Activated CD4-positive, alpha-beta T cell treated with anti-CD3 and anti-CD28 coated beads, Interleukin-2, amount 50 U/mL, for 1 hour (primary cell): ENCODE results near the gene ANO3.
"Not testable (repeated sequence)": the region's sequence is repeated elsewhere in the genome, so short reads cannot be mapped to it uniquely, and the experiment has no call there.

Experiments
- DNase-seq: peaks from one replicate; pipeline ENCODE4 v3.0.0-alpha.2; 2020

ANO3 gene

DNA sequence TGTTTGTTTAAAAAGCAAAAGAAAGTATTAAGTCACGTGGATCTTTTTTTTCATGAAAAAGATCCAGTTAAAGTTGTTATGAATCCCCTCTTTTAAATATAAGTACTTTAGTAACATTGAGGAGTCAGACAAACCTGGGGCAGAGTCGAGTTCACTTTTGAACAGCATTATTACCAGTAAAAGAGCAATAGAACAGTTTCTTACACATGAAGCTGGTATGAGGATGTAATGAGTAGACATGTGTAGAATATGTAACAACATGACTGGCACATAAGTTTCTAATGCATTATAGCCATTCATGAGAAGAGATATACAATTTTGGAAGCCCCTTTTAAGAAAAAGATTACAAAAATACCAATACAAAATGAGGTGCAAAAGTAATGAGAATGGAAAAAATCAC lies 247.8 kb downstream of the ANO3 start:
- DNase-seq, result no peak

DNA sequence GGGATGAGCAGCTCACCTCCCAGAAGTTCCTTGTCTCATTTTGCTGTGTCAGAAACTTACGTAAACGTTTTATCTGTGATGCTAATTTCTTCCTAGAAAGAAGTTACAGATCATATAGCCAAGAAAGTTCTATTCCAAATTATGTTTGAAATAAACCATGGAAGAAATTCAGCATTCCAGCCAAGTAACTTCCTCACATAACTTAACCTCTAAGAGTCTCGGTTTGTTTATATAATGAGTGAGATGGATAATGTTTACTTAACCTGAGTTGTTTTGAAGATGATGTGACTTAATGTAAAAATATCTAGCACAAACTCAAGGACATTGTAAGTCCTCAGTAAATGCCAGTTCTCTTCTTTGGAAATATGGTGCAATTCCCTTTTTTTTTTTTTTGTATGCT lies 249.0 kb downstream of the ANO3 start:
- DNase-seq, result no peak

- DNase-seq, result no peak
These were observed 251.6 kb downstream of the ANO3 start for GRCh38 chr11:26583550-26583949.

DNA sequence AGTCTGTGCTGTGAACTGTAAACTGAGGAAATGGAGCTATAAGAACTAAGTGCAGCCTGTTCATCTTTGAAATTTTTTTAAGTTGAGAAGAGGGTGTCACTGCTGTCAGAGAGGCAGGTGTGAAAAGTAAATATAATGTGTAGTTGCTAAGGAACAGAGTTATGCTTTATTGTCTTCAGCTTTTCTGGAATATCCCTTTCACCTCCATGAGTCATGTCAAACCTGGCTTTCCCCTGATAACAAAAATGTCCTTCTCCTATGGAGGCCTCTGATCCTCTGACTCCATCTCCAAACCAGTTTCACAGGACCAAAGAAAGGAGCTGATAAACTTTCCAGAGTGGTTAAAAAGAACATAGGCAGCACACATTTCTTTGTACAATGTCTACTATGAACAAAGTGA lies 252.9 kb downstream of the ANO3 start:
- DNase-seq, result no peak

- DNase-seq, result no peak
These were observed 255.1 kb downstream of the ANO3 start for GRCh38 chr11:26587073-26587472.

GRCh38 chr11:26593691-26594090 lies 261.8 kb downstream of the ANO3 start:
- DNase-seq, result no peak

DNA sequence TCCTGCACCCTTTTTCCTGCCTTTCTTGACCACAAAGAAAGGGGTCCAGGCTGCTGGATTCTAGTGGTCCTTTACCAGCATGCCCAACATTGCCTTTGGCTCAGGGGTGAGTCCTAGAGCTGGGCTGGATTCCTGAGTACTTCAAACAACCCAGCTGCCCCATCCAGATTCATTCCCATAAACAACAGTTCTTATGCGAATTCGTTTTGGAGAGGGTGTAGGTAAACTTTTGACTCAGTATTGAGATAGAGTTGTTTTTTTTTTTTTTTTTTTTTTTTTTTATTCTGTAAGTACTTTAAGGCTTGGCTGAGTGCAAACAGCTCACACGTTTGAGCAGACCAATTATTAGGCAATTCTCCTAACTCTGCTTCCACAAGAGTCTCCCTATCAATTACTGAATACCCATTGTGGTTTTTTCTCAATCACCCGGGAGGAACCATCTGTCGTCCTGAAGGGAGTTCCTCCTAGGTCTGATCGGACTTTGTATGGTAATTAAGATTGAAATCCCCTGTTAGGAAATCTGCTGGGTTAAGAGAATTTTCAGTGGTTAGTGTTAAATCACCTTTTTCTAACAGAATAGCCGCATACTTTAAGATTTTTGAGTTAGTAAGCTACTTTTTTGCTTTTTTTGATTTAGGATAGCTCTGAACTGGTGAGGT lies 263.4 kb downstream of the ANO3 start:
- DNase-seq, result not testable (repeated sequence)

GRCh38 chr11:26597049-26597689 lies 265.2 kb downstream of the ANO3 start:
- DNase-seq, result not testable (repeated sequence)

GRCh38 chr11:26597899-26598298 lies 266.0 kb downstream of the ANO3 start:
- no peak for DNase-seq

GRCh38 chr11:26599425-26599824 lies 267.5 kb downstream of the ANO3 start:
- no peak for DNase-seq

- no peak for DNase-seq
These were observed 268.0 kb downstream of the ANO3 start for GRCh38 chr11:26599876-26600434.

DNA sequence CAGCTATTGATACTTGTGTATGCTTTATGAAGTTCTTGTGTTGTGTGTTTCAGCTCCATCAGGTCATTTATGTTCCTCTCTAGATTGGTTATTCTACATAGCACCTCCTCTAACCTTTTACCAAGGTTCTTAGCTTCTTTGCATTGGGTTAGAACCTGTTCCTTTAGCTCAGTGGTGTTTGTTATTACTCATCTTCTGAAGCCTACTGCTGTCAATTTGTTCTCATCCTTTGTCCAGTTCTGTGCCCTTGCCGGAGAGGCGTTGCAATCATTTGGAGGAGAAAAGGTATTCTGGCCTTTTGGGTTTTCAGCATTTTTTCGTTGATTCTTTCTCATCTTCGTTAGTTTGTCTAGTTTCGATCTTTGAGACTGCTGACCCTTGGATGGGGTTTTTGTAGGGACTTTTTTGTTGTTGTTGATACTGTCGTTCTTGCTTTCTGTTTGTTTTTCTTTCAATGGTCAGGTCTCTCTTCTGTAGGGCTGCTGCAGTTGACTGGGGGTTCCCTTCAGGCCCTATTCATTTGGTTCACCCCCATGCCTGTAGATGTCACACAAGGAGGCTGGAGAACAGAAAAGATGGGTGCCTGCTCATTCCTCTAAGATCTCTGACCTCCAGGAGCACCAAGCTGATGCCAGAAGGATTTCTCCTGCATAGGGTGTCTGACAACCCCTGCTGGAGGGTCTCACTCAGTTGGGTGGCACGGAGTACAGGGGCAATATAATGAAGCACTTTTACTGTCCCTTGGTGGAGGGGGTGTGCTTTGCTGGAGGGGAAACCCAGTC lies 276.0 kb downstream of the ANO3 start:
- DNase-seq, result no peak

GRCh38 chr11:26608507-26609146 lies 276.7 kb downstream of the ANO3 start:
- no peak for DNase-seq

DNA sequence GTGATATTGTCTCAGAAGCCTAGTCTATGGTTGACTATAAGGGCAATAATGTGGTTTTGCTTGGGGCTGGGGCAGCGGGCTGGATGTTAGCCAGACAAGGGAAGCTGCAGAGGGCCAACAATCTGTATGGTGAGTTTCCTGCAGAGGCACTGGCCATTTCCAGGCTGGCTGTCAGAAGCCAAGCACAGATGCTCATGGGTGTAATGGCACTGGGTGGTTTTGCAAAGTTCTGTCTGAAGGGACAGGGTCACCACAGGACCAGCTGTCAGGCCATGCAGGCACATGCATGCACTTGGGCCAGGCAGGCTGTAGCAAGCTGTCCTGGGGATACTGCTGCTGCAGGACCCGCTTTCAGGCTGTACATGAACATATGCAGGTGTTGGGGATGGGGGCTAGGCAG lies 281.8 kb downstream of the ANO3 start:
- DNase-seq, result no peak

DNA sequence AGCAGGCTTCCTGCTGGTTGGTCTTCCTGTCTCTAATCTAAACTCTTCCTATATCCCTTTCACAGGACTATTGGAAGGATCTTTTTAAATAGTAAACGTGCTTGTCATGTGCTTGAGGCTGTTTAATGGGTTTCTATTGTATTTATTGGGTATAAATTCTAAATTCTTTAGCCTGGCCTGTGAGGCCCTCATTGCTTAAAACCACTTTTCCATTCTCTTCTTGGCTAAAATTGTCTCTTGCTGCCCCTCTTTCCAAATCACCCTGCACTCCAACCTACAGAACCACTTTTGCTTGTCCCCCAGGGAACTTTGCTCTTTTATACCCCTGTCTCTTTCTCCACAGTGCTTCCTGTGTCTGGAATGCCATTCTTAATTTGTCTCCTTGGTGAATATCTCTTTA lies 286.5 kb downstream of the ANO3 start:
- DNase-seq, result no peak

DNA sequence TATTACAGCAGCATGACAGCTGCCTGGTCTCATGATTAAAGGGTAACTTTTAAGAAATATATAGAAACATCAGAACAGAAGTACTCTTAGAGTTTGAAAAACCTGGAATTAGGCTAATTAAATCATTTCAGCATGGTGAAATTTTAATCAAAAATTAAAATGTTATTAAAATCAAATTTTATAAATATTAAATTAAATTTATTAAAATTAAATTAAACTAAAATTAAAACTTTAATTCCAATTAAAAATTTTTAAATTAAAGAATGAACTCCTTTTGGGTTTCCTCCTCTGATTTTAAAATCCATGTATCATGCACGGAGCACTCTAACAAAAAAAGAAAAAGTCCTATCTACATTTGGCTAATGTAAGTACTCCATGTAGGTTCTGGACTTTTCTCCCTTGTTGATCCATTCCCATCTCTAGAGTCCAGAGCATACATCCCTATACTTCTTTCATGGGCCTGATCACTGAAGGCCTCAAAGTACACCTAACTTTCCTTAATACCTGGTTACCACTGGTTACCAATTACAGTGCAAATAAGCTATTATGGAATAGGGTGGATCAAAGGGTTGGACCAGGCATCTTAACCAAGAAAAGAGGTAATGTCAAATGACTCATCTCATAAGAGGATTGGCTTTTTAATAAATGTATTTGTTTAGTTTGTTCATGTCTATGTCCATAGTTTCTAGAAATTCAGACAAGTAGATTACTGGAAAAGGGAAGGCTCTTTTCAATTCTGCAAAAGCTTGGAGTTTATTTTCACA lies 288.5 kb downstream of the ANO3 start:
- no peak for DNase-seq

GRCh38 chr11:26621132-26621531 lies 289.2 kb downstream of the ANO3 start:
- DNase-seq, result no peak

GRCh38 chr11:26622181-26622580 lies 290.3 kb downstream of the ANO3 start:
- no peak for DNase-seq

DNA sequence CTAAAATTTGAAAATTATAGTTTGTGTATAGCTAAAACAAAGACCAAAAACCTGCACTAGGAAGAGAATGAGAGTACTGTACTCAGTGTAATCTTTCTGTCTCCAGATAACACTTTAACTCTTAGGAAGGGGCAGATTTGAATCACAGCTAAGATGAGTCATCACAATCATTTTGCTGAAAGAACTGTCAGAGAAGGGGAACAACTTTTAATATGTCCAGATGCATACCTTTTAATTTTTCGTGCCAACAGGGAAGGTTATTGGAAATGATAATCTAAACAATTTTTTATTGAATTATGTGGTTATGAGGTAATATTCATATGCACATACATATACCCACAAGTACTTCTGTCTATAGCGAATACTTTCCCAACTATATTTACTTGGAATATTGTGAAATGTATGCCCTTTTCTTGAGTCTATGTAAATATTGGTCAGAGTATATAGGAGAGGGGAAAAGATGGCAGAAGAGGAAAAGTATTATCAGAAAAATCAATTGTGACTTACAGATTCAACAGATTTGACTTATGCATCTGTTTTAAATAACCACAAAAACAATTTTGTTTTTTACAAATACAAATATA lies 291.2 kb downstream of the ANO3 start:
- no peak for DNase-seq

DNA sequence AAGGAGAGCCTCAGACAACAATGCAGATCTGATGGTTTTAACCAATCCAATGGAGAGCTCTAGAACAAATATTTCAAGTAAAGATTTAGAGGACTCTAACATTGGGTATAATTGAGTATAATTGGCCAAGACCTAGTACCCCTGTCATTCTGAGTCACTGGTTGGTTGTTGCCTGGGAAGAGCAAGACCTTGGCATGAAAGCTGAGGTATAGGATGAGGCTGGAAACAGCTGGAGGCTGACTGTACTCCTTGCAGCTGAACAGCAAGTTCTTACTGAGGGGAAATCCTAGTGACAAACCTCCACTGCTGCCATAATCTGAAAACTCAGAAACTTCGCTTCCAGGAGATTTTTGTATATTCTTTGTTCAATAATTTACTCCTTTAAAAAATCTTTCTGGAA lies 294.4 kb downstream of the ANO3 start:
- DNase-seq, result no peak

DNA sequence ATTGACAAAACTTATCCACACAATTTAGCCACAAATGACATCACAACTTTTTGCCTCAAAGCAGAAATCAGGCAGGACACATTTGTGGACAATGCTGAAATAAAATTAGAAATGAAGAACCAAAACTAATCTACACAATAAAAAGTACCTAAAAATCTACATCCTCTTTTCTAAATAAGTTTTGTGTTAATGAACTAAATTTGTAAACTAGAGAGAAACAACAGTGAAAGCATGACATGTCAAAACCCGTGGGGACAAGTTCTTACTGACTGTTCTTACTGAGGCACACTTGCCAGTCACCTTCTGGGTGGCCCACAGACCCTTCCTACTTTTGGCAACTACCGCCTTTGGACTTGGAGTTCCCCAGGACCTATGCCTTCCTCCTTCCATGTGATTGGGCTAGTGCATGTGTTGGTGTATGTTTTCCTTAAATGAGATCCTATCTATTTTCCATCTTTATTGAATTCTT lies 300.8 kb downstream of the ANO3 start:
- no peak for DNase-seq

GRCh38 chr11:26643314-26643713 lies 311.4 kb downstream of the ANO3 start:
- DNase-seq, result not testable (repeated sequence)
